ENCODE measurements around the gene PFDN1.

- TF ChIP-seq GLIS3 (CRISPR knock-in tag; IDR thresholded peaks at IDR 0.05) (no peak), TCF4 (CRISPR knock-in tag; IDR thresholded peaks at IDR 0.05; ENCODE audit: borderline replicate concordance) (no peak), PATZ1 (CRISPR knock-in tag; IDR thresholded peaks at IDR 0.05; ENCODE audit: borderline replicate concordance) (no peak), ZNF8 (CRISPR knock-in tag; IDR thresholded peaks at IDR 0.05) (no peak)
Measured at GRCh38 chr5:140317859-140318258, 15.0 kb upstream of the PFDN1 start.

All from SK-N-SH treated with all-trans-retinoic acid at 6 μM for 48 hours (cell line).